Measurements from ENCODE around the gene NECTIN4.

GRCh38 chr1:161076410-161076809 is 12.9 kb downstream of the NECTIN4 start:
- TF ChIP-seq CTCF (IDR thresholded peaks at IDR 0.05; ENCODE audit: low read depth, low read length) (no peak), EZH2phosphoT487 (IDR thresholded peaks at IDR 0.05; ENCODE audit: low read depth) (no peak)

Data from OCI-LY3 (cell line).